Gastrocnemius medialis (tissue), 4 donors: ENCODE results near the gene SPACDR. TPM values are rescaled to one million over a fixed set of nuclear protein-coding genes. Genes with fewer than 3 reads are reported as not detected.

ENCODE experiments used
- ATAC-seq, 2 donors: fragments of 150-250 bp; one replicate each; pipeline ENCODE4 v1.9.1; 2016
- DNase-seq, 2 donors: peaks; one replicate each; pipeline ENCODE4 v3.0.0-alpha.2; 2019
- H3K27ac ChIP-seq, 4 donors: fragments of 200-600 bp; sonication (generic); 1 replicate in 1 of 4; 2 replicates in 3 of 4; pipeline ENCODE4 v1.5.1; 2016 to 2018; ENCODE audit warnings: mild to moderate bottlenecking in 2 of 4, moderate library complexity in 1 of 4
- H3K27me3 ChIP-seq, 3 donors: fragments of 200-600 bp; sonication (generic) in 2 of 3; 1 replicate in 1 of 3; 2 replicates in 2 of 3; pipeline versions ENCODE4 v1.5.1 to v1.6.0; 2016 to 2019; ENCODE audit warnings: mild to moderate bottlenecking in 1 of 3, moderate library complexity in 1 of 3
- H3K36me3 ChIP-seq, 2 donors: fragments of 200-600 bp; sonication (generic) in 1 of 2; one replicate each; pipeline ENCODE4 v1.5.1; 2017 to 2018
- H3K4me1 ChIP-seq, 2 donors: fragments of 200-600 bp; sonication (generic) in 1 of 2; one replicate each; pipeline ENCODE4 v1.5.1; 2016 to 2017; ENCODE audit warnings: mild to moderate bottlenecking in 2 of 2
- H3K4me3 ChIP-seq, 4 donors: fragments of 200-600 bp; sonication (generic) in 3 of 4; 1 replicate in 1 of 4; 2 replicates in 3 of 4; pipeline ENCODE4 v1.5.1; 2016 to 2019; ENCODE audit warnings: mild to moderate bottlenecking in 2 of 4
- H3K9me3 ChIP-seq, 3 donors: fragments of 200-600 bp; sonication (generic) in 2 of 3; 1 replicate in 1 of 3; 2 replicates in 2 of 3; pipeline ENCODE4 v1.5.1; 2016 to 2019
- CTCF ChIP-seq, 5 experiments: fragments of 450-650 bp in 3 of 5; fragments of 200-600 bp in 2 of 5; sonication (generic) in 2 of 5; IDR thresholded peaks in 4 of 5; conservative IDR thresholded peaks in 1 of 5; 1 replicate in 4 of 5; 2 replicates in 1 of 5; pipeline ENCODE4 v1.5.1; 2016 to 2019; ENCODE audit warnings: antibody characterized with exemption in 5 of 5, mild to moderate bottlenecking in 3 of 5, moderate library complexity in 3 of 5
- POLR2A ChIP-seq, 2 donors: fragments of 450-650 bp; IDR thresholded peaks; one replicate each; pipeline ENCODE4 v1.6.1; 2017; ENCODE audit warnings: antibody characterized with exemption in 2 of 2, mild to moderate bottlenecking in 2 of 2, moderate library complexity in 2 of 2
- in situ Hi-C, 4 donors: fragments of 200-750 bp; cut with MboI; loops; one replicate each; pipeline versions ENCODE4 v1.15.0 to v1.8.0; 2017; ENCODE audit warnings: low sequenced_read_pairs in 4 of 4
- intact Hi-C: fragments of 100-400 bp; cut with DNase I; formaldehyde crosslinking; loops from one replicate; pipeline ENCODE4 v1.15.1; 2023; ENCODE audit warnings: low total_unique reads
- total RNA-seq, 4 donors: library from RNA; depleted of rRNA; stranded (reverse); fragments of >200 nt; gene quantifications; one replicate each; pipeline versions ENCODE4 v1.1.0 to v1.2.3, GENCODE V29; 2016

SPACDR gene
- total RNA-seq, 4 donors from 2014 or later = 0.29 TPM; not detected in 3

GRCh38 chr7:100423315-100423714, 40.7 kb downstream of the SPACDR start:
- Histone ChIP-seq H3K9me3 (no peaks in the 10 kb centered on the region), H3K4me1 (peaks cover 0 to 5% of the 10 kb centered on the region in 2 donors), H3K27me3 (no peaks in the 10 kb centered on the region), H3K27ac (no peak overlapping the region), H3K36me3 (peaks cover 0 to 5% of the 10 kb centered on the region in 2 donors), H3K4me3 (no peak overlapping the region)
- no peak for DNase-seq
- ATAC-seq = no peak
- intact Hi-C loops = loop anchor here (10.0 kb wide), 1 partner anchor 869 kb away; the partner anchor contains the start of genes FAM200A and ZNF655
- TF ChIP-seq POLR2A (IDR thresholded peaks at IDR 0.05) (no peak), CTCF (IDR thresholded peaks at IDR 0.05 in 4 of 5, conservative IDR thresholded peaks at IDR 0.05 in 1 of 5) (no peak)
- in situ Hi-C loops = no loop called here

- Histone ChIP-seq H3K9me3 (no peaks in the 10 kb centered on the region), H3K27me3 (no peaks in the 10 kb centered on the region), H3K36me3 (peaks cover 0 to 5% of the 10 kb centered on the region in 2 donors), H3K4me3 (no peak overlapping the region), H3K27ac (no peak overlapping the region), H3K4me1 (no peaks in the 10 kb centered on the region)
- no peak for ATAC-seq
- in situ Hi-C loops = no loop called here
- DNase-seq = no peak
- intact Hi-C loops = loop anchor here (10.0 kb wide), 1 partner anchor 865 kb away; the partner anchor contains the start of genes FAM200A and ZNF655
- no peak for TF ChIP-seq CTCF (IDR thresholded peaks at IDR 0.05 in 4 of 5, conservative IDR thresholded peaks at IDR 0.05 in 1 of 5)
- no peak for TF ChIP-seq POLR2A (IDR thresholded peaks at IDR 0.05)
Measured at GRCh38 chr7:100419660-100420226, 44.3 kb downstream of the SPACDR start.

- Histone ChIP-seq H3K27me3 (no peaks in the 10 kb centered on the region), H3K4me1 (no peaks in the 10 kb centered on the region), H3K36me3 (peaks cover 0 to 5% of the 10 kb centered on the region in 2 donors), H3K27ac (no peak overlapping the region), H3K4me3 (no peak overlapping the region), H3K9me3 (no peaks in the 10 kb centered on the region)
- no peak for DNase-seq
- ATAC-seq = no peak
- intact Hi-C loops (no loop called here), in situ Hi-C loops (no loop called here)
- TF ChIP-seq CTCF (IDR thresholded peaks at IDR 0.05 in 4 of 5, conservative IDR thresholded peaks at IDR 0.05 in 1 of 5) = no peak
- no peak for TF ChIP-seq POLR2A (IDR thresholded peaks at IDR 0.05)
Measured at GRCh38 chr7:100418930-100419659, 45.0 kb downstream of the SPACDR start.

- ATAC-seq = no peak
- no peak overlapping the region for H3K27ac ChIP-seq
- in situ Hi-C loops = no loop called here
Measured at GRCh38 chr7:100415448-100415847, 48.6 kb downstream of the SPACDR start.

More at GRCh38 chr7:100415448-100415847, 48.6 kb downstream of the SPACDR start:
- Histone ChIP-seq H3K36me3 (no peaks in the 10 kb centered on the region), H3K27me3 (no peaks in the 10 kb centered on the region), H3K9me3 (no peaks in the 10 kb centered on the region), H3K4me1 (no peaks in the 10 kb centered on the region), H3K4me3 (no peak overlapping the region)
- intact Hi-C loops = no loop called here
- TF ChIP-seq CTCF (IDR thresholded peaks at IDR 0.05 in 4 of 5, conservative IDR thresholded peaks at IDR 0.05 in 1 of 5) (no peak), POLR2A (IDR thresholded peaks at IDR 0.05) (no peak)
- DNase-seq = no peak
